ENCODE measurements around the gene RBM23. TPM values are rescaled to one million over a fixed set of nuclear protein-coding genes. Genes with fewer than 3 reads are reported as not detected.

The RBM23 gene
- total and polyA plus RNA-seq, 9 of the 15 experiments (the other 6 are each of a cell fraction or from before 2014, with no cell fraction given) = 46.0 to 102 (median 58.5) TPM

DNA sequence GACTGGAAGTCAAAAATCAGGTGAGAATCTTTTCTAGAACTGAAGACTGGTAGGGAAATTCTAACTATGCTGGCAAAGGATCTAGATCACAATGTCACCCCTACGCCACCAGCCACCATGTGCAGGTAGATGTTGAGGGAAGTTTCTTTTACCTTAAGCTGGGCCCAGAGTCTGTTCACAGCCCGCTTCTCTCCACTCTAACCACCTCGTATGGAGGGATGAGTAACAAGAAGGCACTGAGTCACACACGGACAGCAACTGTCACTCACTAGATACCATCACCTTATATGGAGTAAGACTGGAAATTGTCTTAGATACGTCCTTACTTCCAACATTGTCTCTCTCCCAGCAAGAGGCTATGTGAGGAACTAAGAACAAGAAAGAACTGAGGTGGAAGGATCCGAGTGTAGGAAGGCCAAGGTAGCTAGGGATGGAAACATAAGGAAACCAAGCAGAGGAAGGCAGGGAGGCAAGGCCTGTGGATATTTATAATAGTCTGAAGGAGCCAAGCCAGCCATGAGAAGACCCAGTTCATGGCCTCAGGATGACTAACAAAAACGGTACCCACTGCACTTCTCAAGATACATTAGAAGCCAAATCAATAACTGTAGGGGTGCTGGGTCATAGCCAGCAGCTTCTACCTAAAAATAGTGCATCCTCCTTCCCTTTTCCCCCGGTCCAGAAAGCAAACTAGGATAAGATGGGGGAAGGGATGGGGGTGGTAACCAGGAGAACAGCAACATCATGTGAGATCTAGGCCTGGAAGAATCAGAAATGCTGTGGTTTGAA is 20.5 kb downstream of the RBM23 start (continued):
- TF ChIP-seq, protein P1, sequence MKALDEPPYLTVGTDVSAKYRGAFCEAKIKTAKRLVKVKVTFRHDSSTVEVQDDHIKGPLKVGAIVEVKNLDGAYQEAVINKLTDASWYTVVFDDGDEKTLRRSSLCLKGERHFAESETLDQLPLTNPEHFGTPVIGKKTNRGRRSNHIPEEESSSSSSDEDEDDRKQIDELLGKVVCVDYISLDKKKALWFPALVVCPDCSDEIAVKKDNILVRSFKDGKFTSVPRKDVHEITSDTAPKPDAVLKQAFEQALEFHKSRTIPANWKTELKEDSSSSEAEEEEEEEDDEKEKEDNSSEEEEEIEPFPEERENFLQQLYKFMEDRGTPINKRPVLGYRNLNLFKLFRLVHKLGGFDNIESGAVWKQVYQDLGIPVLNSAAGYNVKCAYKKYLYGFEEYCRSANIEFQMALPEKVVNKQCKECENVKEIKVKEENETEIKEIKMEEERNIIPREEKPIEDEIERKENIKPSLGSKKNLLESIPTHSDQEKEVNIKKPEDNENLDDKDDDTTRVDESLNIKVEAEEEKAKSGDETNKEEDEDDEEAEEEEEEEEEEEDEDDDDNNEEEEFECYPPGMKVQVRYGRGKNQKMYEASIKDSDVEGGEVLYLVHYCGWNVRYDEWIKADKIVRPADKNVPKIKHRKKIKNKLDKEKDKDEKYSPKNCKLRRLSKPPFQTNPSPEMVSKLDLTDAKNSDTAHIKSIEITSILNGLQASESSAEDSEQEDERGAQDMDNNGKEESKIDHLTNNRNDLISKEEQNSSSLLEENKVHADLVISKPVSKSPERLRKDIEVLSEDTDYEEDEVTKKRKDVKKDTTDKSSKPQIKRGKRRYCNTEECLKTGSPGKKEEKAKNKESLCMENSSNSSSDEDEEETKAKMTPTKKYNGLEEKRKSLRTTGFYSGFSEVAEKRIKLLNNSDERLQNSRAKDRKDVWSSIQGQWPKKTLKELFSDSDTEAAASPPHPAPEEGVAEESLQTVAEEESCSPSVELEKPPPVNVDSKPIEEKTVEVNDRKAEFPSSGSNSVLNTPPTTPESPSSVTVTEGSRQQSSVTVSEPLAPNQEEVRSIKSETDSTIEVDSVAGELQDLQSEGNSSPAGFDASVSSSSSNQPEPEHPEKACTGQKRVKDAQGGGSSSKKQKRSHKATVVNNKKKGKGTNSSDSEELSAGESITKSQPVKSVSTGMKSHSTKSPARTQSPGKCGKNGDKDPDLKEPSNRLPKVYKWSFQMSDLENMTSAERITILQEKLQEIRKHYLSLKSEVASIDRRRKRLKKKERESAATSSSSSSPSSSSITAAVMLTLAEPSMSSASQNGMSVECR (CRISPR knock-in tag; IDR thresholded peaks at IDR 0.05) = no peak
- no peak for TF ChIP-seq ZNF507 (tag; conservative IDR thresholded peaks at IDR 0.05)
- TF ChIP-seq, protein P2, sequence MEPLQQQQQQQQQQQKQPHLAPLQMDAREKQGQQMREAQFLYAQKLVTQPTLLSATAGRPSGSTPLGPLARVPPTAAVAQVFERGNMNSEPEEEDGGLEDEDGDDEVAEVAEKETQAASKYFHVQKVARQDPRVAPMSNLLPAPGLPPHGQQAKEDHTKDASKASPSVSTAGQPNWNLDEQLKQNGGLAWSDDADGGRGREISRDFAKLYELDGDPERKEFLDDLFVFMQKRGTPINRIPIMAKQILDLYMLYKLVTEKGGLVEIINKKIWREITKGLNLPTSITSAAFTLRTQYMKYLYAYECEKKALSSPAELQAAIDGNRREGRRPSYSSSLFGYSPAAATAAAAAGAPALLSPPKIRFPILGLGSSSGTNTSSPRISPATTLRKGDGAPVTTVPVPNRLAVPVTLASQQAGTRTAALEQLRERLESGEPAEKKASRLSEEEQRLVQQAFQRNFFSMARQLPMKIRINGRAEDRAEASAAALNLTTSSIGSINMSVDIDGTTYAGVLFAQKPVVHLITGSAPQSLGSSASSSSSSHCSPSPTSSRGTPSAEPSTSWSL (CRISPR knock-in tag; IDR thresholded peaks at IDR 0.05; ENCODE audit: borderline replicate concordance) = no peak
- TF ChIP-seq RHOXF2B (CRISPR knock-in tag; conservative IDR thresholded peaks at IDR 0.05) = no peak
- TF ChIP-seq, protein P3, sequence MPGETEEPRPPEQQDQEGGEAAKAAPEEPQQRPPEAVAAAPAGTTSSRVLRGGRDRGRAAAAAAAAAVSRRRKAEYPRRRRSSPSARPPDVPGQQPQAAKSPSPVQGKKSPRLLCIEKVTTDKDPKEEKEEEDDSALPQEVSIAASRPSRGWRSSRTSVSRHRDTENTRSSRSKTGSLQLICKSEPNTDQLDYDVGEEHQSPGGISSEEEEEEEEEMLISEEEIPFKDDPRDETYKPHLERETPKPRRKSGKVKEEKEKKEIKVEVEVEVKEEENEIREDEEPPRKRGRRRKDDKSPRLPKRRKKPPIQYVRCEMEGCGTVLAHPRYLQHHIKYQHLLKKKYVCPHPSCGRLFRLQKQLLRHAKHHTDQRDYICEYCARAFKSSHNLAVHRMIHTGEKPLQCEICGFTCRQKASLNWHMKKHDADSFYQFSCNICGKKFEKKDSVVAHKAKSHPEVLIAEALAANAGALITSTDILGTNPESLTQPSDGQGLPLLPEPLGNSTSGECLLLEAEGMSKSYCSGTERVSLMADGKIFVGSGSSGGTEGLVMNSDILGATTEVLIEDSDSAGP (CRISPR knock-in tag; IDR thresholded peaks at IDR 0.05) = no peak
- TF ChIP-seq HDGF (IDR thresholded peaks at IDR 0.05) = no peak
- TF ChIP-seq, protein P4, sequence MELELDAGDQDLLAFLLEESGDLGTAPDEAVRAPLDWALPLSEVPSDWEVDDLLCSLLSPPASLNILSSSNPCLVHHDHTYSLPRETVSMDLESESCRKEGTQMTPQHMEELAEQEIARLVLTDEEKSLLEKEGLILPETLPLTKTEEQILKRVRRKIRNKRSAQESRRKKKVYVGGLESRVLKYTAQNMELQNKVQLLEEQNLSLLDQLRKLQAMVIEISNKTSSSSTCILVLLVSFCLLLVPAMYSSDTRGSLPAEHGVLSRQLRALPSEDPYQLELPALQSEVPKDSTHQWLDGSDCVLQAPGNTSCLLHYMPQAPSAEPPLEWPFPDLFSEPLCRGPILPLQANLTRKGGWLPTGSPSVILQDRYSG (tag; conservative IDR thresholded peaks at IDR 0.05; ENCODE audit: low read depth) = no peak
- TF ChIP-seq, protein P5, sequence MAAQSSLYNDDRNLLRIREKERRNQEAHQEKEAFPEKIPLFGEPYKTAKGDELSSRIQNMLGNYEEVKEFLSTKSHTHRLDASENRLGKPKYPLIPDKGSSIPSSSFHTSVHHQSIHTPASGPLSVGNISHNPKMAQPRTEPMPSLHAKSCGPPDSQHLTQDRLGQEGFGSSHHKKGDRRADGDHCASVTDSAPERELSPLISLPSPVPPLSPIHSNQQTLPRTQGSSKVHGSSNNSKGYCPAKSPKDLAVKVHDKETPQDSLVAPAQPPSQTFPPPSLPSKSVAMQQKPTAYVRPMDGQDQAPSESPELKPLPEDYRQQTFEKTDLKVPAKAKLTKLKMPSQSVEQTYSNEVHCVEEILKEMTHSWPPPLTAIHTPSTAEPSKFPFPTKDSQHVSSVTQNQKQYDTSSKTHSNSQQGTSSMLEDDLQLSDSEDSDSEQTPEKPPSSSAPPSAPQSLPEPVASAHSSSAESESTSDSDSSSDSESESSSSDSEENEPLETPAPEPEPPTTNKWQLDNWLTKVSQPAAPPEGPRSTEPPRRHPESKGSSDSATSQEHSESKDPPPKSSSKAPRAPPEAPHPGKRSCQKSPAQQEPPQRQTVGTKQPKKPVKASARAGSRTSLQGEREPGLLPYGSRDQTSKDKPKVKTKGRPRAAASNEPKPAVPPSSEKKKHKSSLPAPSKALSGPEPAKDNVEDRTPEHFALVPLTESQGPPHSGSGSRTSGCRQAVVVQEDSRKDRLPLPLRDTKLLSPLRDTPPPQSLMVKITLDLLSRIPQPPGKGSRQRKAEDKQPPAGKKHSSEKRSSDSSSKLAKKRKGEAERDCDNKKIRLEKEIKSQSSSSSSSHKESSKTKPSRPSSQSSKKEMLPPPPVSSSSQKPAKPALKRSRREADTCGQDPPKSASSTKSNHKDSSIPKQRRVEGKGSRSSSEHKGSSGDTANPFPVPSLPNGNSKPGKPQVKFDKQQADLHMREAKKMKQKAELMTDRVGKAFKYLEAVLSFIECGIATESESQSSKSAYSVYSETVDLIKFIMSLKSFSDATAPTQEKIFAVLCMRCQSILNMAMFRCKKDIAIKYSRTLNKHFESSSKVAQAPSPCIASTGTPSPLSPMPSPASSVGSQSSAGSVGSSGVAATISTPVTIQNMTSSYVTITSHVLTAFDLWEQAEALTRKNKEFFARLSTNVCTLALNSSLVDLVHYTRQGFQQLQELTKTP (IDR thresholded peaks at IDR 0.05; ENCODE audit: low read depth in 1 of 2, partially characterized antibody in 2 of 2) = no peak
- no peak for TF ChIP-seq POLR2G (IDR thresholded peaks at IDR 0.05; ENCODE audit: low read depth, low read length)
- TF ChIP-seq SMARCA4 (IDR thresholded peaks at IDR 0.05) = 0 out of 2 replicates have a peak, but pooled peaks have one; percentile 16
- TF ChIP-seq, protein P6, sequence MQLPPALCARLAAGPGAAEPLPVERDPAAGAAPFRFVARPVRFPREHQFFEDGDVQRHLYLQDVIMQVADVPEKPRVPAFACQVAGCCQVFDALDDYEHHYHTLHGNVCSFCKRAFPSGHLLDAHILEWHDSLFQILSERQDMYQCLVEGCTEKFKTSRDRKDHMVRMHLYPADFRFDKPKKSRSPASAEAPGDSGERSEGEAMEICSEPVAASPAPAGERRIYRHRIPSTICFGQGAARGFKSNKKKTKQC (CRISPR knock-in tag; IDR thresholded peaks at IDR 0.05) = no peak
- no peak for TF ChIP-seq SP1 (CRISPR knock-in tag; IDR thresholded peaks at IDR 0.05)

Data from K562 (cell line).